NCI-H345 treated with DMSO at 0.1 percent for 48 hours (cell line): ENCODE measurements around the gene SLC44A1.
"Not testable (repeated sequence)": the region's sequence is repeated elsewhere in the genome, so short reads cannot be mapped to it uniquely, and the experiment has no call there.

Experiments
- DNase-seq: peaks from one replicate; lab custom pipeline; 2025; ENCODE audit not compliant: unreplicated experiment; lab: John Stamatoyannopoulos, UW

The SLC44A1 gene

GRCh38 chr9:105242062-105242461, 2.4 kb upstream of the SLC44A1 start:
- DNase-seq, result no peak

- DNase-seq, result no peak
Measured at GRCh38 chr9:105242557-105242956, 1.9 kb upstream of the SLC44A1 start.

- DNase-seq, result no peak
Measured at GRCh38 chr9:105243015-105243686, 1.3 kb upstream of the SLC44A1 start.

- peak; percentile 54 for DNase-seq
Measured at GRCh38 chr9:105244734-105245028, 230 bp downstream of the SLC44A1 start.

- peak; percentile 51 for DNase-seq
Measured at GRCh38 chr9:105245029-105245890, 809 bp downstream of the SLC44A1 start.

- no peak for DNase-seq
Measured at GRCh38 chr9:105245891-105246161, 1.4 kb downstream of the SLC44A1 start.

GRCh38 chr9:105246656-105247173, 2.3 kb downstream of the SLC44A1 start:
- no peak for DNase-seq

- DNase-seq, result no peak
Measured at GRCh38 chr9:105248691-105249090, 4.2 kb downstream of the SLC44A1 start.

- no peak for DNase-seq
Measured at GRCh38 chr9:105251133-105251532, 6.7 kb downstream of the SLC44A1 start.

GRCh38 chr9:105251733-105252404, 7.4 kb downstream of the SLC44A1 start:
- DNase-seq, result no peak

- DNase-seq, result no peak
Measured at GRCh38 chr9:105252405-105252756, 7.9 kb downstream of the SLC44A1 start.

- no peak for DNase-seq
Measured at GRCh38 chr9:105254226-105254625, 9.8 kb downstream of the SLC44A1 start.

GRCh38 chr9:105255421-105255820, 11.0 kb downstream of the SLC44A1 start:
- DNase-seq, result no peak

GRCh38 chr9:105256569-105256968, 12.1 kb downstream of the SLC44A1 start:
- not testable (repeated sequence) for DNase-seq

- DNase-seq, result no peak
Measured at GRCh38 chr9:105257809-105258208, 13.4 kb downstream of the SLC44A1 start.

GRCh38 chr9:105258225-105258737, 13.8 kb downstream of the SLC44A1 start:
- DNase-seq, result no peak

GRCh38 chr9:105259274-105259673, 14.8 kb downstream of the SLC44A1 start:
- no peak for DNase-seq

- DNase-seq, result no peak
Measured at GRCh38 chr9:105259731-105260612, 15.5 kb downstream of the SLC44A1 start.

- no peak for DNase-seq
Measured at GRCh38 chr9:105262497-105262896, 18.0 kb downstream of the SLC44A1 start.

GRCh38 chr9:105264380-105264779, 19.9 kb downstream of the SLC44A1 start:
- DNase-seq, result no peak

GRCh38 chr9:105268254-105268653, 23.8 kb downstream of the SLC44A1 start:
- DNase-seq, result not testable (repeated sequence)
